Hair follicular keratinocyte (primary cell): ENCODE data around the gene GOLGA8H. TPM values are rescaled to one million over a fixed set of nuclear protein-coding genes. Genes with fewer than 3 reads are reported as not detected.

ENCODE experiments used
- total RNA-seq: library from RNA; depleted of rRNA; stranded (reverse); fragments of >200 nt; gene quantifications from 2 replicates; pipeline ENCODE4 v1.2.3, GENCODE V29; 2015

The GOLGA8H gene, protein sequence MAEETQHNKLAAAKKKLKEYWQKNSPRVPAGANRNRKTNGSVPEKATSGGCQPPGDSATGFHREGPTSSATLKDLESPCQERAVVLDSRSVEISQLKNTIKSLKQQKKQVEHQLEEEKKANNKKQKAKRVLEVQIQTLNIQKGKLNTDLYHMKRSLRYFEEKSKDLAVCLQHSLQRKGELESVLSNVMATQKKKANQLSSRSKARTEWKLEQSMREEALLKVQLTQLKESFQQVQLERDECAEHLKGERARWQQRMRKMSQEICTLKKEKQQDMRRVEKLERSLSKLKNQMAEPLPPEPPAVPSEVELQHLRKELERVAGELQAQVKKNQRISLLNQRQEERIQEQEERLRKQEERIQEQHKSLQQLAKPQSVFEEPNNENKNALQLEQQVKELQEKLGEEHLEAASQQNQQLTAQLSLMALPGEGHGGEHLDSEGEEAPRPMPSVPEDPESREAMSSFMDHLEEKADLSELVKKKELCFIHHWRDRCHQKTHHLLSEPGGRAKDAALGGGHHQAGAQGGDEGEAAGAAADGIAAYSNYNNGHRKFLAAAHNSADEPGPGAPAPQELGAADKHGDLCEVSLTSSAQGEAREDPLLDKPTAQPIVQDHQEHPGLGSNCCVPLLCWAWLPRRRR
- 0.08 and 0.15 TPM in 2 replicates for total RNA-seq

DNA sequence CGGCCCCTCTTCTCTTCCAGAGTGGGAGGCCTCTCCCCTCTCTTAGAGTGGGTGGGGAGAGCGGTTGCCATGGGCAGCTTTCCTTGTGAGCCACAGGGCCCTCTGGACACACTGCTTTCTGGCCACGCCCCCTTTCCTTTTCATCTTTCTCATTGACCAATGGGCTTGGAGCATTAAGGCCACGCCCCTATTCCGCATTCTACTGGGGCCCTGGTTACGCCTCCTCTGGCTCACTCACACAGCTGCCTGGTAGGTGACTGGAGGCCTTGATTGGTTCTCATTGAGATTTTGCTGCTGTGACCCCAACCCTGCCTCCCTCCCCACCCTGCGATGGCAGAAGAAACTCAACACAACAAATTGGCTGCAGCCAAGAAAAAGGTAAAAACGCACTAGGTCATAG is at the start of gene GOLGA8H:
Gene GOLGA8H (plus strand): TSS at position 233 of the 400 bp plus-strand sequence. CDS start 98 bp downstream, at position 331.

DNA sequence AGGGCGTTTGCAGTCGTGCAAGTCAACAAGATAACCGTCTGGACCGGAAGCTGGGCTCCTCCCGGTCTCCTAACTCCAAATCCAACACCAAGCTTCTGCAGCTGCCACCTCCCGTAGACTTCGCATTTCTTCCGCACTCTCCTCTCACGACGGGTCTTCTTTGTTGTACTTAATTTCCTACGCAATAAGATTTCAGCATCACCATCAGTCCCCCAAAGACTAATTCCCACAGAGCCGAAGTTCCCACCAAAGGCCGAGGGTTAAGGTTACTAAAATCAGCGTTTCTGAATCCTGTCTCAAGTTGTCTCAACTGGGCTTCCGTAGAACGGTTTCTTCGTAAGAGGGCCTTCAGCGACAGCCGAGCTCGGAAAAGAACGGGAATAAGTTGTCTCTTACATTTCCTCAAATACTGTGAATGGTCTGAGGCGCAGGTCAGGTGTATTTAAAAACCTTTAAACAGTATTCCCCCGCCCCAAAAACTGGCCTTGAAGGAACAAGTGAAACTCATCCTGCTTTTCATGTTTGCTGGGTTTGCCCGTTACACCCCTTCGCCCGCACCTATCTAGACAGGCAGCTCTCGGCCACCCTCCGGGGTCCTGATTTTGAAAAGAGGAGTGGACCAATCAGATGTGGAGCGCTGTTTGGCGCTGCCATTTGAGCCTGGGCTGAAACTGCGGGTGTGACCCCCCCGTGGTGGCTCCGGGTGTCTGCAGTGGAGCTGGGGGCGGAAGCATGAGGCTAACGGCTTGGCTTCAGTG is 21.8 kb downstream of the GOLGA8H start, which contains the start of gene ARHGAP11B:
Gene ARHGAP11B (plus strand): TSS at position 693 of the 758 bp plus-strand sequence.

Other genes with a start within 250 kb of the GOLGA8H start
- gene CHRFAM7A, start 210.5 kb upstream of the GOLGA8H start, total RNA-seq, result 0.23 and 3.2 TPM in 2 replicates
- gene GOLGA8R, start 189.8 kb upstream of the GOLGA8H start, total RNA-seq, result 1.2 TPM in 1 of 2 replicates, not detected in the other
- gene GOLGA8Q, start 52.0 kb upstream of the GOLGA8H start, total RNA-seq, result 1.2 TPM in 1 of 2 replicates, not detected in the other